Stimulated activated CD4-positive, alpha-beta T cell treated with anti-CD3 and anti-CD28 coated beads, TNF-alpha, amount 100 ng/mL, for 1 hour (primary cell): ENCODE data around the gene PPM1B.
A peak's percentile ranks its signal among the peaks of the same experiment; 100 is the strongest.
"Not testable (repeated sequence)": the region's sequence is repeated elsewhere in the genome, so short reads cannot be mapped to it uniquely, and the experiment has no call there.

ENCODE experiments used
- DNase-seq, 3 donors: peaks; one replicate each; pipeline ENCODE4 v3.0.0-alpha.2; 2020; ENCODE audit warnings: low read depth in 3 of 3, low spot score in 1 of 3

Gene PPM1B

DNA sequence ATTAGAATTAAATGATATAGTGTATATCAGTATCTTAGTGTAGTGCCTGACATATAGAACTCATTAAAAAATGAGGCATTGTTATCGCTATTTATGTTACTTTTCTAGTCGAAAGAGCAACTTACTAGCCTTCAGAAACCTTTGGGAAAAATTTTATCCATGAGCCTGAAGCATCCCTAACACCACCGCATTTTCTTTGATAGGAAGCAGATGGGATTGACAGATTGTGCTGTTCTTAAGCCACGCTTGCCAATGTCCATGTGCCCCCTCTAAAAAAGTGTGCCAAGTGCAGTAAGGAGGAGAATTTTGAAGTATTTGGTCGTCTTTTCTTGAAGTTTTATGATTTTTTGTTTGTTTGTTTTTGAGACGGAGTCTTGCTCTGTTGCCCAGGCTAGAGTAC lies 29.1 kb downstream of the PPM1B start:
- no peak for DNase-seq

DNA sequence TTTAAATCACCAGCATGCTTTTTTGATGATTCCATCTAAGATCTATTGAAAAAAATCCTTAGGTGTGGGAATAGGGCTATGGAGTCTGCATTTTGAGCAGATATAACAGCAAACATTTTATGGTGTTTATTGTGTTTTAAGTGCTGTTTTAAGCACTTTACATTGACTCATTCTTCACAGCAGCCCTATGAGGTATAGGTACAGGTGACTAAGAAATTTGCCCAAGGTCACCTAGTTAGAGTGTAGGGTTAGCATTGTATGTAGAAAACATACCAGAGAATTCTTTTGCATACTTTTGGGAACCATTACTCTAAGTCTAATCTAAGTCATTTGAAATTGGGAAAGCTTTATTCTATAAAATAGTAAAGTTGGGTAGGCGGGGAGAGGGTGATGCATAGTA lies 31.3 kb downstream of the PPM1B start:
- no peak for DNase-seq

DNA sequence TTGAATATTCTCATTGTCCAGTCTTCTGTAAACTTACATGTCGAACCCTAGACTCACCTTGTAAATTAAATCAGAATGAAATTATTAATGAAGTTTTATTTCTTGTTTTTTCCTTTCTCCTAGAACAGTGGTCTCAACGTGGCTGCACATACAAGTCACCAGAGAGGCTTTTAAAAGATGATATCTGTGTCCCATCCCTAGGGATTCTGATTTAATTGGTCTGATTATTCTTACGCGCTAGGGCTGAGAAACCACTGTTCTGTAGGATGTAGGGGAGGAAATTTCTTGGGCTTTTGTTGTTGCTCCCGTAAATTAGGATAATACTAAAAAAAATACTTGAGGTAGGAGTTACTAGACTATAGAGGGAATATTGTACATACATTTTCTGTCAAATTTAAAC lies 32.1 kb downstream of the PPM1B start:
- no peak for DNase-seq

DNA sequence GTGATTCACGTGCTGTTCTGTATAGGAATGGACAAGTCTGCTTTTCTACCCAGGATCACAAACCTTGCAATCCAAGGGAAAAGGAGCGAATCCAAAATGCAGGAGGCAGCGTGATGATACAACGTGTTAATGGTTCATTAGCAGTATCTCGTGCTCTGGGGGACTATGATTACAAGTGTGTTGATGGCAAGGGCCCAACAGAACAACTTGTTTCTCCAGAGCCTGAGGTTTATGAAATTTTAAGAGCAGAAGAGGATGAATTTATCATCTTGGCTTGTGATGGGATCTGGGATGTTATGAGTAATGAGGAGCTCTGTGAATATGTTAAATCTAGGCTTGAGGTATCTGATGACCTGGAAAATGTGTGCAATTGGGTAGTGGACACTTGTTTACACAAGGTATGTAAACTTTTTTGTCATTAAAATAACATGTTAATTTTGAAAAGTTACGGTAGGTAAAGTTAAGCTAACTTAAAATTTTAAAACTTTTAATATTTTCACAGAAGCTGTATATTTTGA lies 33.0 kb downstream of the PPM1B start:
- DNase-seq: no peak

DNA sequence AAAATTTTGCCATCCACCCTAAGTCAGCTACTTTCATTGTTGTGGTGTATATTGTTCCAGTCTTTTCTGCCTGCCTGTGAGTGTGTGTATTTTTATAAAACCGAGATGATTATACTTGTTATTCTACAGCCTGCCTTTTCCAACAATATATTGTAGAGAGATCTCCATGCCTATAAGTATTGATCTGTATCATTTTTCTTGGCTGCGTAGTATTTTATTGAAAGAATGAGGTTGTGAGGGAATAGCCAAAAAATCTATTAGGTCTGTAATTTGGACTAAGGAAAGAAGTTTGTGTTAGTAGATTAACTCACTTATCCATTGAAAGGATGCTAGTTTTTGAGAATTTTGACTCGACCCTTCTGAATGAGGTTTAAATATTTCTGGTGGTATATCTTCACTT lies 34.9 kb downstream of the PPM1B start:
- DNase-seq: no peak

DNA sequence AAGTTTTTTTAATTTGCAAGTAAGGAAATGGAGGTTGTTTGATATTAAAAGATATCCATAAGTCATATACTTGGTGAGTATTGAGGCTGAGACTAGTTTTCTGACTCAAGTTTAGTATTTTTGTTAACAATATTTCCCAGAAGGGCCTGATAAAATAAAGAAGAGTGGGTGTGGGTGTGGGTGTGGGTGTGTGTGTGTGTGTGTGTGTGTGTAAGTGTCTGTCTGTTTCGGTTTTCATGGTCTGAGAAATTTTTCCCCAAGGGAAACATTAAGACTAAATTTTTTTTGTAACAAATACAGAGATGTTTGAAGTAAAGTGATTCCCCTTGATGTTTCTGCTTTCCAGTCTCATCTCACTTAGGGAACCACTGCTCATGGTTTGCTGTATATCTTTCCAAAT lies 36.5 kb downstream of the PPM1B start:
- no peak for DNase-seq

DNA sequence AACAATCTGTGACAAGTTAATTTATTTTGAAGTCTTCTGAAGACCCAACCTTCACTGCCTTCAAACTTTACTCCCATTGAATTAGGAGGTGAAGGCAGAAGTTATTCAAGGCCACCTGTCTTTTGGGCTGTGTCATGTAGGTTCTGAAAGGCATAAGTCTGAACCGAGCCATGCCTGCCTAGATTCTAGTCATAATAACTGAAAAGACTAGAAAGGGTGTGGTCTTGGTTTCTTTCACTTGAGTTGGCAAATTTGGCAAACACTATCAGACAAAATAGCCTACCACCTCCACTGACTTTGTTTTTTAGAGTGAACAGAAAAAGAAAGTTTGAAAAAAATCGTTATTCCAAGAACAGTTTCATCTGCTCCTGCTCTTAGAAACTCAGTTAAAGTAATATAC lies 38.4 kb downstream of the PPM1B start:
- no peak for DNase-seq

DNA sequence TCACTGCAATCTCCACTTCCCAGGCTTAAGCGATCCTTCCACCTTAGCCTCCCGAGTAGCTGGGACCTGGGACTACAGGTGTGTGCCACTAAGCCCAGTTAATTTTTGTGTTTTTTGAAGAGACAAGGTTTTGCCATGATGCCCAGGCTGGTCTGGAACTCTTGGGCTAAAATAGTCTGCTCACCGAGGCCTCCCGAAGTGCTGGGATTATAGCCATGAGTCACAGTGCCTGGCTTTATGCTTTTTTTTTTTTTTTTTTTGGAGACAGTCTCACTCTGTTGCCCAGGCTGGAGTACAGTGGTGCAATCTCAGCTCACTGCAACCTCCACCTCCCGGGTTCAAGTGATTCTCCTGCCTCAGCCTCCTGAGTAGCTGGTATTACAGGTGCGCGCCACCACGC lies 39.0 kb downstream of the PPM1B start:
- DNase-seq: not testable (repeated sequence)

DNA sequence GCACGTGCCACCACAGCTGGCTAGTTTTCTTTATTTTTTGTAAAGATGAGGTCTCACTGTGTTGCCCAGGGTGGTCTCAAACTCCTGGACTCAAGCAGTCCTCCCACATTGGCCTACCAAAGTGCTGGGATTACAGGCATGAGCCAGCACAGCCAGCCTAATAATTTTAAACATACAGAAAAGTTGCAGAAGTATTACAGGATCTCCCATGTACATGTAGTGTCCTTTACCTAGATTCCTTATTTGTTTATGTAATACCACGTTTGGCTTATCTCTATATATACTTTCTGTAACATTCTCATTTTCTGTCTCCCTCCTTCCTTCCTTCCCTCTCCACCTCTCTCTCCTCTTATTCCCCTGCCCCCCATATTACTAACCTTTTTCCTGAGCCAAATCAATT lies 41.7 kb downstream of the PPM1B start:
- DNase-seq: no peak

DNA sequence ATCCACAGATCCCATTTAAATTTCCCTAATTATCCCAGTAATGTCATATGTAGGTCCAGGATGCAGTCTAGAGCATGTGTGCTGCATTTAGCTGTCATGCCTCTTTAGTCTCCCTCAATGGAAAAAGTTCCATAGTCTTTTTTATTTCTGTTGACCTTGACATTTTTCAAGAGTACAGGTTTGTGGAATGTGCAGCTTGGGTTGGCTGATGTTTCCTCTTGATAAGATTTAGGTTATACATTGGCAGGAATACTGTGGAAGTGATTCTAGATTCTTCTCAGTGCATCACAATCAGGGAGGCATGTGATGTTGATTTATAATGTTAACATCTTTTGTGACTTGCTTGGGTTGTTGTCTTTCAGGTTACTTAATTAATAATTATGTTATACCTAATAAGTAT lies 42.5 kb downstream of the PPM1B start:
- DNase-seq: no peak

DNA sequence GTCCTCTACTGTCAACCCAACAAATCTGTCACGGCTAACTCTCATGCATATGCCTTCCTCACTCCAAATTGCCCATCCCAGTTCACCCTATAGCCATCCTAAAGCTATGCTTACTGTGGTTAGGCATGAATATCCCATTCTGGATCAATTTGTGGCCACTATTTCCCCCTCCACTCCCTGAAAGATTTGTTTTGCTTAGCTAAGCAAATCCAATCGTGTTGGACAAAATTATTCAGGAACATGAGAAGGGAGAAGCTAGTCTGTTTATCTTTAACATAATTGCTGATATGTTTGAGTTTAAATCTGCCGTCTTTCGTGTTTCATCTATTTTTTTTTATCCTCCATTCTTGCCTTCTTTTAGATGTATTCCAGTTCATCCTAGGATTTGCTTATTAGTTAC lies 43.6 kb downstream of the PPM1B start:
- DNase-seq: no peak

DNA sequence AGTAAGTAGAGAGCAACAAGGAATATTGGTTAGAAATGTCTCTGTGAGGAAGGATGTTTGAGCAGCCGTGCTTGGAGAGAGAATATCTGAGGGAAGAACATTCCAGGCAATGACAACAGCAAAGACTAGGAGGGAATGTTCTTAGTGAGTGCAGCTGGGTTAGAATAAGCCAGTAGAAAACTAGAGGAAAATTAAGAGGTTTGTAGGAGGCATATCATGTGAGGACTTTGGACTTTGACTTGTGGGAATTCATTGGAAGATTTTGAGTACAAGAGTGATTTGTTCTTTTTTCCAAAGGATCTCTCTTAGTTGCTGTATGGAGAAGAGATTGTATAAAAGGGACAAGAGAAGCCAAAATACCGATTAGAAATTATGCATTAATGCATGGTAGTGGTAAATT lies 47.2 kb downstream of the PPM1B start:
- no peak for DNase-seq

DNA sequence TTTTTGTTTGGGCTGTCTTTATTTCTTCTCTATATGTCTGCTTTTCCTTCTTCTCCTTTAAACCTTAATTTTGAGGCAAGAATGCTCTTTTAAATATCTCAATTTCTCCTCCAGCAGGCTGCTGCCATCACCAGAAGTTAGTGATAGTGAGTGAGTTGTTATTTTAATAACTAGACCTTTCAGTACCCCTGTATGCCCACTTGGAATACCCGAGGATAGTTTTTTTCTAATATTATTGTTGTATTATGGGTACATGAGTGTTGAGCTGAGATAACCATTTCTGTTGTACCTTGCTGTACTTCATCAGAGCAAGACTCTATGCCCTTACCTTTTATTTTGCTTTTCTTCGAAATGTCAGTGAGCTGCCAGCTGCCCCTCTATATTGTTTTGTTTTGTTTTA lies 50.1 kb downstream of the PPM1B start:
- no peak for DNase-seq

DNA sequence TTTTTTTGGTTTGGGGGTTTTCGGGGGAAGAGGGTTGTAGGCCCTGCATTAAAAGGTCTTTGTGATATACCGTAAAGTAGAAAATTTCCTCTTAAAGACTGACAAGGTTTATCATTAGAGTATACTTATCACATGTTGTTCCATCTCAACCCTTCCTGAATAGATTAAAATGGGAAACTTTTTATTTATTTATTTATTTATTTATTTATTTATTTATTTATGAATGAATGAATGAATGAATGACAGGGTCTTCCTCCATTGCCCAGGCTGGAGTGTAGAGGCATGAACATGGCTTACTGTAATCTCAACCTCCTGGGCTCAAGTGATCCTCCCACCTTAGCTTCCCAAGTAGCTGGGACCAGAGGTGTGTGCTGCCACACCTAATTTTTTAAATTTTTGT lies 58.1 kb downstream of the PPM1B start:
- DNase-seq: no peak

DNA sequence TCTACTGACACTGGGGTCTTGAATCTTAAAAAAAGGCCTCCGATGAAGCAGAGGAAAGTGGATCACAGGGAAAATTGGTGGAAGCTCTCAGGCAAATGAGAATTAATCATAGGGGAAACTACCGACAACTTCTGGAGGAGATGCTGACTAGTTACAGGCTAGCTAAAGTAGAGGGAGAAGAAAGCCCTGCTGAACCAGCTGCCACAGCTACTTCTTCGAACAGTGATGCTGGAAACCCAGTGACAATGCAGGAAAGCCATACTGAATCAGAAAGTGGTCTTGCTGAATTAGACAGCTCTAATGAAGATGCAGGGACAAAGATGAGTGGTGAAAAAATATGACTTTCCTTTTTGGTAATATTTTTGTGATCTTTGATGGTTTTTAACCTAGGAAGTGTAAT lies 61.7 kb downstream of the PPM1B start:
- no peak for DNase-seq

DNA sequence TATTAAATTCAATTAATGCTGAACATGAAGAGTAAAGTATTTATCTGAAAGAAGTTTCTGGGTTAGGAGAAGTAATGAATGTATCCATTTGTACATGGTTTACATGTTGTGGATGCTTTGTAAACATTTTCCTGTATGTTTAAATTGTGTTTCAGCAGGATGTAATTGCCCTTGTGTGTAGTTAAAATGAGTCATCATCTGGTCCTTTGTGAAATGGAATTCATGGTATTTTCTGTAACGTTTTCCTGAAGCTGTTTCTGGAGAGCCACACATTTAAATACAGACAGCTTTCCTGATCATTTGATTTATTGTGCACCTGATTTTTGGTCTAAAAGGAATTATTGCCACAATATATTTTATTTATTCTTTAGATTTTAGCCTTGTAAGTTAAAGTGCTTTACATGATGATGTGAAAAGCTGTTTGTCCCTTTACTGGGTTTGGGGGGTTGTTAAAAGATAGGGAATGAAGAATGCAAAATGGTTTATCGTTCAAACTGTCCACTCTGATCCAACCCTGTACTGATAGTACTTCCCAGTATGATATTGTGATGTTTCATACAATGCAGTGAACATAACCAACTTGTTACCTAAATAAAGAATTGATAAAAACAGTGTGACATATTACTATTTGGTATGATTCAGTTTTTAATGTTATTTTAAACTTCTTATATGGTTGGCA lies 64.9 kb downstream of the PPM1B start:
- no peak for DNase-seq

DNA sequence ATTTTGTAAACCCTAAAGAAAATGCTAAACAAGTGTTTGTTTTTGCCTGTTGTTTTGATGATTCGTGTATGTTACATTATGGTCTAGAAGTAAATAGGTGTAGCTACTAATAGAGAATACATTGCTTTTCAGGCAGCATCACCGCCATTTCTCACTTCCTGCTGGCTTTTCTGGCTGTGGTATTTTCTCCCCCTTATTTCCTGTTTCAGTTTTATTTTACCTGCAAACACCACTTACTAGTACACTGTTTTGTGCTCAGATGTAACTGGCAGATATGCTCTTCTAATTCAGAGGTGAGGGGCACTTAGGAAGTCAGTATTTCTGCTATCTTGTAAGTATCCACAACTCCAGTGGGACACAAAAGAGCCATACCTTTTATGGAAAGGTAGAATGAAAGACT lies 68.5 kb downstream of the PPM1B start:
- DNase-seq: no peak

DNA sequence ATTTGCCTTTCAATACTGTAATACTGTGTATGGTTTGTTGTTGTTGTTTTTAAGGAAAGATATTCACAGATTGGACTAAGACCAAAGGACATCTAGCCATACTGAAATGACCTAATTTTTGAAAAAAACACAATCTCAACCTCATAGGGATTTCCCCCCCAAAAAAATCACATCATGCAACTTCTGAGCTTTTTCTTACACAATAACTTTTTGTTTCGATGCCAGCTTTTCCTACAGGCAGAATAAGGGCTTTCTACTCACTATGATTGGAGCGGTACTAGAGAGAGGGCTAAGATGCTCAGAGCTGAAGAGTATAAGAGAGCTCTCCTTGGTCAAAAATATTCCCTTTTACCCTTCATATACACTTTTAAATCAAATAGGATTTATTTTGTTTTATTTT lies 74.2 kb downstream of the PPM1B start:
- DNase-seq: no peak

DNA sequence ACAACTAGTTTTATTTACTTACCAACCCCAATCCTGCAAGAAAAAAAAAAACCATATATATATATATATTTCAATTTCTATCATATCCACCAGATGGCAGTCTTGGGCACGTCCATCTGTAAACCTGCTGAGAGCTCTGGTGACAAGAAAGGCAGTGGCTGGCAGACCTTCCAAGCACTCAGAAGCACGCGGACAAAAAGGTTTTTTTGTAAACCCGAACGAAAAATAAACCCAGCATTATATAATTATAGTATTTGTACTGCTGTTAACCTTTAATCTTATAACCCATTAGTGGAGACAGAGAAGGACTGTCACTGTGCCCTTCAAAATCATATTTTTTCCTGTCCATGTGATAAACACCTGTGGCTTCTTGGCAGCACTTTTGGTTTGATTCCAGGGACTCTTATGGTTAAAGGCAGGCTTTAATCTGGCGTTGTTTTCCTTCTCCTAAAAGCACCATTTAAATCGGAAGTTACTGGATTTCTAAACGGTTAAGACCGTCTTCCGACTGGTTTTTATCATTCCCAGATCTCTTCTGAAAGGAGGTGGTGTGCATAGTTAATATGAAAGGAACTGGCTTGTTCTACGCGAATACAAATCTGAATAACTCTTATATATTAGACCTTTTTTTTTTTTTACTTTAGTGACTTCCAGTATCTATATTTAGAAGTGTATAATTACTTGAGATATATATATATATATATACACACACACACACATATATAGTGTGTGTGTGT lies 75.6 kb downstream of the PPM1B start:
- peak in 2 of 3 donors; percentile 10 to 19 for DNase-seq

DNA sequence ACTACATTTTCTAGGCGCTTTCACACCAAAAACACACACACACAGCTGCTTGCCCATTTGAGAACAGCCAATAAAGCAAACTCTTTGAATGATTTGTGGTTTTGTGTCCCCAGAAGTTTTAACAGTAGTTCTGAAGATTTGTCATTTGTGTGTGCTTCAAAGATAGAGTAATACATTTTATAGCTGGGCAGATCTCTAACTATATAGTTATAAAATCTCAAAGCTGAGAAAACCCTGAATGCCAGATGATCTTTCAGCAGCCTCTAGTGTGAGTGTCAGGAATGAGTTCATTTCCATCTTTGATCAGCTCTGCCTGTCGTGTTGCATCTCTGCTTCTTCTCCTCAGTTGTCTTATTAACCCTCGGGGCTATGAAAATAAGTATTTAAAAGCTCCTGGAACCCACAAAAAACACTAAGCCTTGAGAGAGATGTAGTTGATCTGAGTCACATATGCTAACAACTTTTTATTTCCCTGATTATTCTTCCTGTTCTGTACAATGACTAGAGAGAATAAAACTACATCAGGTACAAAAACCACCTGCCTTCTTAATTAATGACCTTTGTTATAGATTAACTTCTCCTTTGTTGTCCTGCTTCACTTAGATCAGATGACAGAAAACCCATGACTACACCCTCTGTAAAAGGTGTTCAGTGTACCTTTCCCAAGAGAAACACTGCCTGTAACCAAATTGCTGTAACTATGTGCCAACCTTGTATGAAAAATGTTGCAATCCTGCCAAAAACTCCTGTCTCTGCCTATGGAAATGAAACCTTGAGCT lies 76.6 kb downstream of the PPM1B start:
- DNase-seq: no peak

DNA sequence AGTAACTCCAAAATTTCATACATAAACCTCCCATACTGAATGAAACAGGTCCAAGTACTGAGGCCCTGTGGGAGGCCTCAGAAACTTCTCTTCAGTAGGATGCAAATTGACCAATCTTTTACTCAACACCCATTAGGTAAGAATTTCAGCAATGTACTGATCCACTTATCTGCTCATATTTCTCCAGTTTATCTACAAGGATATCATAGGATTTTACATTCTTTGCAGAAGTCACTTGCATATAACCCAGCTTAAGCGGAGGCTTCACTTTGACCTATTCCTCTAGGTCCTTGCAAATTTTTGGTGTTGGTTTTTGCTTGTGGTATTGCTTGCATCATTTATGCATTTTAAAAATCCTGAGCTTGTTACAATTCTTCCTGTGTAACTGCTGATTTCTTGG lies 77.8 kb downstream of the PPM1B start:
- DNase-seq: no peak

DNA sequence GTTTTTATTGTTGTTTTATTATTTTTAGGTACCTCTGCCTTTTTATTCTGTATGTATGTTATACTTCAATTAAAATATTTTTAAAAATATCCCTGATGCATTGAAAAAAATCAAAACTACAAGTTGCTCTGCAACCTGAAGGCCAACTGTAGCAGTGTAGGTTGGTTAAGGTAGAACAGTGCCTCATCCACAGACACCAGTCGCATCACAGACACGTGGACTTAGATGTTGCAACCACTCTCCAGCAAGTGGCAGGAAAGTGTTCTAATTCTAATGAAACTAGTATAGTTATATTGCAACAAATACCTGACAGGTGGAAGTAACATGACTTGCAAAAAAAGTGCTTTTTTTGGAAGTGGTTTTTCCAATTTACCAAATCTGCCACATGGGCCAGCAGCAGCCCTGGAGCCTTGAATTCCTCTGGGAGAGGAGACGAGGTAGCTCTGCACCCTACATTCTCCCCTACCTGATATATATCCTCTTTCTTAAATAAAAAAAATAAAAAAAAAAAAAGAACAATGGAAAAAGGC lies 78.2 kb downstream of the PPM1B start:
- no peak for DNase-seq
